ENCODE measurements around the gene IRX1.

- TF ChIP-seq LCORL (IDR thresholded peaks at IDR 0.05): no peak
- no peak for TF ChIP-seq LCORL (CRISPR knock-in tag; IDR thresholded peaks at IDR 0.05)
- no peak for TF ChIP-seq KLF9 (CRISPR knock-in tag; IDR thresholded peaks at IDR 0.05; ENCODE audit: low read depth)
These were observed 1.7 kb upstream of the IRX1 start for GRCh38 chr5:3593771-3594509.

Data from HepG2 (cell line).